DMS79 (cell line): ENCODE data around the gene PCSK2.

ENCODE experiments used
- DNase-seq: peaks from one replicate; lab custom pipeline; 2025; lab: John Stamatoyannopoulos, UW

The PCSK2 gene

DNA sequence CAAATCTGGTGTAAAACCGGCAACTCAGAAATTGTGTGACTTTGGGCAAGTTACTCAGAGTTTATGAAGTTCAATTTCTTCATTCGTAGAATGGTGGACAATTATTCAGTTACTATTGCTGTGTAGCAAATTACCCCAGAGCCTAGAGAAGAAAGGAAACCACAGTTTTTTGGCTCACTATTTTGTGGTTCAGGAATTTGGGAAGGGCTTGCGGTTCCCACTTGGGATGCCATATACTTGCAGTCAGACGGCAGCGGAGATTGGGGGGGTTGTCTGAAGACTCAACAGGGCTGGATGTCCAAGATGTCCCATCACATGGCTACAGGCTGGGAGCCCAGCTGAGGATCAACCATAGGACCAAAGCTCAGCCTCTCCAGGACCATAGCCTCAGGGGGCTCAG lies 108.1 kb downstream of the PCSK2 start:
- DNase-seq: no peak

DNA sequence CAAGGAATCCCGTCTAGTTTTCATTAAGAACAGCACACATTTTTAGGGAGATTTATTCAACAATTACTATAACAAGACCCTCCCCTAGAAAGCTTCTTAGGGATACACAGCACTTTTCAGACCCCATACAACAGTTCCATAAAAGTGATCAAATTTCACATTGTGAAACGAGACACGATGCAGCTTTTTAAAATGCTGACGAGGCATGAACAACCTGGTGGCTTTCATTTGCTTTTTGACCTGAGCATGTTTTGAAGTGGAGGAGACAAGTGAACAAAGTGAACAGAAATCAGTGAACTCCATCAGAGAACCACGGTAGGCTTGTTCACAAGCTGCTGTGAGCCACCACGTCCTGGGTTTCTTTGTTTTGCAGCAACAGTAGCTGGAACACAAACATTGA lies 112.2 kb downstream of the PCSK2 start:
- peak; percentile 33 for DNase-seq

DNA sequence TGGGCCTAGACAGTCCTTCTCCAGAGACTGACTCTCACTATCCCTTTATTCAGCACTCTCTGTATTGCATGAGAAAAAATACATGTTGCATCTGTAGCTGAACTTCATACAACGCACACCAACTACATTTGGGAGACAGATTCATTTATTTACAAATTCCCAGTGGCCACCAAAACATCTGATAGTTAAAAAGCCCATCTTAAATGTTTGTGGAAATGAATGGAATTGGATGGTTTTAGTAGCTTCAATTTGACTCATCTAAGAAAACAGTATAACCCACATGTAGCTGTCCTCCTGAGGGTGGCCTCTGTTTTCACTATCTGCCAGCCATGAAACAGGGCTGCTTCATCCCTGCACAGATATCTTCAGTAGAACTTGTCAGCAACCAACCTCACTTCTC lies 116.3 kb downstream of the PCSK2 start:
- DNase-seq: no peak

DNA sequence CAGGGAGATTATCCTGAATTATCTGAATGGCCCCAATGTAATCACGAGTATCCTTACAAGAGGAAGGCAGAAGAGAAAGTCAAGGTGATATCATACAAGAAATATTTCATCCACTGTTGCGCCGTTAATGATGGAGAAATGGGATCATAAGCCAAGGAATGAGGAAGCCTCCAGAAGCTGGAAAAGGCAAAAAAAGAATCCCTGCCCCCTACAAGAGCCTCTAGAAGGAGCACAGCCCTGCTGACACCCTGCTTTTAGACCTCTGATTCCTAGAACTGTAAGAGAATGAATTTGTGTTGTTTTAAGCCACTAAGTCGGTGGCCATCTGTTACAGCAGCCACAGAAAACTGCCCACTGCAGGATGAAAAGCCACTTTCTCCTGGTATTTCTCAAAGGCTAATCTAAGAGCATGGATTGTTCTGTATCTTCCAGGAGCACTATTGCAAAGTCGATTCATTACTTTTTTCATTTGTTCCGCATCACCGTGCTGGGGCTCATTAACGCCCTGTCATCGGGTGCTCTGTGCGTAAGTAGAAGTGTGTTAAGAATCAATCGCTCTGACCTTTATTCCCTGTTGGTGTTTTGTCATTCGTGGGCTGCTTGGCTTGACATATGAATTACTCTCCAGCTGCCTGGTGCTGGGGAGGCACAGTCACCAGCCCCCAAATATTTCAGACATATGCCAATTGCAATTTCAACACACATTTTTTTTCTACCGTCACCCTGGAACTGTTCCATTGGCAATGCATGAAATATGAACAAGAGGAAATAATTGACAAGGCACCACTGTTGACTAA lies 117.0 kb downstream of the PCSK2 start:
- no peak for DNase-seq

DNA sequence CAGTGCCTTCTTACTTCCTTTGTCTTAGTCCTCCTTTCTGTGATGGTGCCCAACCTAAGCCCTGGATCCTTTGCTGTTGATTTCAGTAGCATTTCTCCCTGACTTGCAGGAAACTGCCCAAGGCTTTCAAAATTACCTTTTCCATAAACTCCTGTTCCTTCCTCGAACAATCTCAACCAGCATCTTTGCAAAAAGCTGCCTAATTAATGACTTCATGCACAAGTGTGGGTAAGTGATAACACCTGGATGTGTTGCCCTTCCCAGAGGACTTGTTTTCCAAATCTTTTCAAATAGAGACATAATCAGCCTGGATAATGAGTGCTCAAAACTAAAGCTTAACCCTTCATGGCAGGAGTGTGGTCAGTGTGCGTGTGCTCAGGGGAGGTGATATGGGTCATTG lies 118.0 kb downstream of the PCSK2 start:
- no peak for DNase-seq

DNA sequence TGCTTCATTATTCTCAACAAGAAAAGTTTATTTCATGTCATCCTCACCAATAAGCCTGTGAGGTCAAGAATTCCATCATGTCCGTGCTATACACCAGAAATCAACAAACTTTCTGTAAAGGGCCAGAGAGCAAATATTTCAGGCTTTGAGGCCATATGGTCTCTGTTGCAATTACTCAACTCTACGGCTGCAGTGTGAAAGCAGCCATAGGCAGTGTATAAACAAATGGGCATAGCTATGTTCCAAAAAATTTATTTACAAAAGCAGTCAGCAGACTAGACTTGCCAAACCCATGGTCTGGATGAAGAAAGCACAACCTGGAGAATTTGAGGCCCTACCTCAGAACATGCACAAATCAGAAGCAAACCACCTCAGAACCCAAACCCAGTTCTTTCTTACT lies 118.5 kb downstream of the PCSK2 start:
- no peak for DNase-seq

DNA sequence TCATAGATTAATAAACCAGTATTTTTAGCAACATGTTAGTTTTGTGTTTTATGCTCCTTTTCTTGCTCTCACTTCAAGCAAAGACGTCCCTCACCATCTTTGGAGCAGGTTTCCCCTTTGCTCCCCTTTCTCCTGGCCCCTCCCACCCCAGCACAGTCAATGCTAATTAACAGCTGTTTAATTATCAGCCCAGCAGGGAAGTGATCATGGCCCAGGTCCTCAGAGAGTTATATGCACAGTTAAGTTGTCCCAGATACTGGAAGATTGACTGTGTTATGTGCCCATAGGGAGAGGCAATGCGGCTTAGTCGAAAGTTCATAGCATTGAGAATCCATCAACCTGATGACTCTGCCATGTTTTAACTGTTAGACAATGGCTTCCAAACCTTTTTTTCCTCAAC lies 123.5 kb downstream of the PCSK2 start:
- DNase-seq: no peak

DNA sequence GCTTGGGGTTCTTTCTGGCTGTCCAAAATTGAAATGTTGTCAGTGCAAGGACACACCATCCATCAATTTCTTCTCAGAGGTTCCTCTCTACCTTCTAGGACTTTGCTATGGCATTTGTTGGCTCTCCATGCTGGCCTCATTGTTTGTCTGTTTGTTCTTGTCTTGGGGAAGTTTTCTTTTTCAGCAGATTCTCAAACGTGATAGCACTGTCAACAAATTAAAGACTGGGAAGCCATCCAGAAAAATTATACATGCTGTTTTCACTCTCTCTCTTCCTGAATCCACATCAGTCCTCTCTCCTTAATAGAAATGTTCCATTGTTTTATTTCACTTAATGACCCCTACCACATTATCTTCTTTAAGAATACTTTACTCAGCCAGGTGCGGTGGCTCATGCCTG lies 130.4 kb downstream of the PCSK2 start:
- DNase-seq: no peak

DNA sequence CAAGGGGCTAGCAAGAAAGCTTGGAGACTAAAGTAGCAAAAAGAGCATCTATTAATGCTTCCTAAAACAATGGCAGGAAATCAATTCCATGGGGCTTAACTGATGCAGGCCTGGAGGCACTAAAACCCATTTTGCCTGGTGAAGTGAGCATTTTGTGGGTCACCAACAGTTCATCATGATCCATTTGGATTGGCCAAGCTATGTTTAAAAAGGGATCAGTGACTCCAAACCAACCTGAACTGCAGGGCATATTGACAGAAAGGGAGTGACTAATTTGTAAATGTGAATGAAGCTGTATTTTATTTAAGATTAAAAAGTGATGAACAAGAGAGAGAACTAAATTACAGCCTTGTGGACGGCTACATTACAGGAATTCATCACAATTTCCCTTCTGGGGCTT lies 132.0 kb downstream of the PCSK2 start:
- DNase-seq: no peak

DNA sequence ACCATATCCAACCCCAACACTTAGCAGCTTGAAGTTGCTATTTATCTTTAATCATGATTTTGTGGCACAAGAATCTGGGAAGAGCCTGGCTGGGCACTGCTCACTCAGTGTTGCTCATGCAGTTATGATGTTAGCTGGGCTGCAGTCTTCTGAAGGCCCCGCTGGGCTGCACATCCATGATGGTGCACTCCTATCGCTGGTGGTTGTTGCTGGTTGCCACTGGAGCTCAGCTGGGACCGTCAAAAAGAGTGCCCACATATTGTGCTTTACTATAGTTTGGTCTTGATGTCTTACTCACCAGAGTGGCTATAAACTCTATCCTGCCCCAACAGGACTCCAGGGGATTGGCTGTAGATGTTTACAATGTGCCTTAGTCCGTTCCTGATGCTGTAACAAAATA lies 137.8 kb downstream of the PCSK2 start:
- DNase-seq: no peak

DNA sequence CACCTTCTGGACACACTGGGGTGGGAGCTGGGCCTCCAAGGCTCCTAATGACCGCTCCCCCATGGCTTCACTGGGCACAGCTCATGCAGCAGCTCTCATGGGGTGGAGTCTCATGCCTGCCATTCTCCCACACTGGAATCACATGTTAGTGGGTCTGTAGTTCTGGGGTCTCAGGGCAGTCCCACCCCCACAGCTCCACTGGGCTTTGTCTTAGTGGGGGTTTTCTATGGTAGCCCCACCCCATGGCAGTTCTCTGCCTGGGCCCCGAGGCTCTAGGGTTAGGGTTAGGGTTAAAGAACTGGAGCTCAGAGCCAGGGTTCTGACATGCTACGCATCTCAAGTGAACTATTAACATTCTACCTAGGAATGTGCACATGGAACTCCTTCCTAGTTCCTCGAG lies 139.0 kb downstream of the PCSK2 start:
- DNase-seq: no peak

DNA sequence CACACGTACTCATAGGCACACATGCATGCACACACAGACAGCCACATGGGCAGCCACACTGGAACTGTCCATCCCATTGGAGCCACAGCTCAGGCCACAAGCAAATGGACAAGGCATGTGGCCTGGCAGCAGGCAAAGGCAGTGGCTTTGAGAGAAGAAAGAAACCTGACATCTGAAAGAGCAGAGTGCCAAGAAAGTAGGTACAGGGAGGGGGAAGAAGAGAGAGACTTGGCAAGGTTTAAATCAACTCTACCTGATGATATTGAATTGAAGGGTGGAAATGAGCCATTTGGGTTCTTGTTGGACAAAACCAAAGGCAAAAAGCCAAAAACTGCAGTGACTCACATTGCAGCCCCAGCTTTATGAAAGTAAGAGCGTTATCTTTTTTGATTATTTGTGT lies 142.7 kb downstream of the PCSK2 start:
- peak; percentile 53 for DNase-seq

DNA sequence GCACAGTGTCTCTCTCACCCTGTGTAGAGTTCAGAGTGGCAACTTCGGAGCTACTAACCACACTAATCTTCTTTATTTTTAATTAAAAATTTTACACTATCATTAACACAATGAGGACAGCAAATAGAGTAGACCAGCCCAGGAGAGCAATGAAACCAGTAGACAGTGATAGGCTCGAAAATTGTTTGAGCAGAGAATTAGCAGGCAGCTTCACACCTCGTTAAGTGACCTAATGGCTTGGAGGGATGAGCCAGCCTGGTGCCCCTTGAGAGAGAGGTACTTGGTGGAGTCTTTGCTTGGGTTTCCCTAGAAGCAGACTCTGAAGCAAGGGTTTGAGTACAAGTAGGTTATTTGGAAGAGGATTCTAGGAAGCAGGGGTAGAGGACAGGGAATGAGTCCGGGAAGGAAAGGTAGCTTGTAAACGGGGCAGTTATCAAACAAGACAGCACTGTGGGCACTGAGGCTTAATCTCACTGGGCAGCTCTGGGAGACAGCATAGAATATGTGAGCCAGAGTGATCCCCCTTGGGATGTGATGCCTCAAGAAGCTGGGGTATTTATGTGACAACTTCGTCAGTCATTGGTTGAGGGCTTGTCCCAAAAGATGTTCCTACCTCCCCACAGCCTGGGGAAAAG lies 146.1 kb downstream of the PCSK2 start:
- no peak for DNase-seq

DNA sequence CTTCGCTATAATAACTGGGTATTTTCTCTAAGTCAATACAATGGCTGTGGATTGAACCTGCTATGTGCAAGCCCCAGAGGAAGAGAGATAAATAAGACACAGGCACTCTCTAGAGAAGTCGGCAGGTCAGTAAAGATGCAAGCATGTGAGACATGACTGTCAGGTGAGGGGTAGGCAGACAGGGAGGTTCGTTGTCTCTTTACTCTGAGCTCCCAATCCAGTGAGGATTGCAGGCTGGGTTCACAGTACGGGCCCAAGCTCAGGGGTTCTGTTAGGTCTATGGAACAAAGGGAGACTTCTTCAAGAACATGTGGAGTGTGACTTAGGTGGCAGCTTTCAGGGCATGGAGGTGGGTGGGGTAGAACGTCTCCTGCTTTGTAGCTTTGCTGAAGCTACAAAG lies 147.2 kb downstream of the PCSK2 start:
- no peak for DNase-seq

DNA sequence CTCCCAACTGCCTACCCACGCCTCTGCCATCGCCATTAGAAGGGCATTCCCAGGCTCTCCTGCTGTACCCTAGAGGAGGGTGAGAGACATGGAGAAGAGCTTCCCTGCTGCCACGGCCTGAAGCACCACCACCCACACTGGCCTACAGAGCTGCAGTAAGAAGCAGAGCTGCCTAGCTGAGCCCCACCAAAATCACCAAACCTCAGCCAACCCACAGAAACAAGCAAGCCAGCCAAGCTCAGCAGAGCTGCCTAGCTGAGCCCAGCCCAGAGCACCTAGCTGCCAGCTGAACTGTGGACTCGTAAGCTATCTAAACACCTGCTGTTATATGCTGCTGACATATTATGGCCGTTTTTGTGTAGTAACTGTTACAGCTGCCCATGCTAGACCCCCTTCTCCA lies 149.2 kb downstream of the PCSK2 start:
- no peak for DNase-seq

DNA sequence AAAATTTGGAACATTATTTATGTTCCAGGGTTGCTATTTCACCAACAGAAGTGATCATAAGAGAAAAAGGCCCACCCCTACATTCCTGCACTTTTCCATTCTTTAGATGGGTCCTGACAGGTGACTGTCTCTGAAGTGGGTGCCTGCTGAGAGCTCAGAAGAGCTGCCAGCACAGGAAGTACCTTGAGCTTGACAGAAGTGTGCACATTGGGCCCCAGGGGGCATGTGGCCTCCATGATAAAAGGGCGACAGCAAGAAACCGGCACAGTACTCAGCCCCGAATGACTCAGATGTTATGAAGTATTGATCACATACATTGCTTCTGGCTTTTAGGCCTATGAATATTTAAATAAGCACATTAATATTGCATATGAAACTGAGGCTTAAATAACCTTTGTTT lies 150.4 kb downstream of the PCSK2 start:
- no peak for DNase-seq

DNA sequence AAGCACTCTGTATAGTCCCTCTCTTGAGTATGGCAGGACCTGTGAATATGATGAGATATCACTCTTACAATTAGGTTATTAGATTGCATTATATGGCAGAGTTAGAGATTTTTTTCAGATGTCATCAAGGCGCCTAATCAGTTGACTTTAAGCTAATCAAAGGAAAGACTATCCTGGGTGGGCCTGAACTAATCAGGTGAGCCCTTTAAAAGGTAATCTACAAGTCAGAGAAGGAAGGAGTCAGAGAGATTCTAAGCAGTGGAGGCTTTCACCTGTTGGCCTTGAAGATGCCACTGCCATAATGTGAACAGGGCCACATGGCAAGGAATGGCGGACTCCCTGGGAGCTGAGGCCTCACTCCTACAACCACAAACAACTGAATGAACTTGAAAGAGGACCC lies 152.8 kb downstream of the PCSK2 start:
- DNase-seq: no peak

DNA sequence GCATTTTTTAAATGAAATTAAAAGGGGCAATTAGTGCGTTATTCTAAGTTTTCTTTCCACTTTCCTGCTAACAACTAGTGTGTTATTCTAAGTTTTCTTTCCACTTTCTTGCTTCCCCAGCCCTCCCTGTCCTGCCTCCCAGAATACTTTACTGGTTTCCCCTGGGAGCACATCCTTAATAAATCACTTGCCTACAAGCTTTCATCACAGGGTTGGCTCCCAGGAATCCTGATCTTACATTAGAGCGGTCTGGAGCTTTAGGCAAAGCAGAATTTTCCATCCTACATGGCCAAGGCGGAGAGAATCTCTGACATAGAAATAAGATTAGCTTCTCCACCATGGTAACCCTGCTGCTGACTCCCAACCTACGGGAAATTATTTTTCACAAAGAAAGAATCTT lies 154.0 kb downstream of the PCSK2 start:
- no peak for DNase-seq

DNA sequence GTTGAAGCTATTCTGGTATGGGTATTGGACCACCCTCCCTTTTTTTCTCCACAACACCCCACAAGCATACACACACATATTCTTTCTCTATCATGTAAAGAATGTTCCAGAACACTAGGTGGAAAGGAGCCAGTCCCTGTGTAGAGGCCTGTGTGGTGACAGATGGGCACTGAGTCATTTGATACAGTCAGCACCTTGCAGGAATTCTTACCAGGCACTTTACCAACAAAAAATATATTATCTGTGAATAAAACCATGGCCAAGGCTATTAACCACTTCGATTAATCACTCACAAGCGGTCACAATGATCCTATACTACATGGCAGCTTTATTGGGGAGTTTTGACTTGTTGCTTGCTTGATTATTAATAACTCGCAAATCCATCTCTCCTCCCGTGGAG lies 154.9 kb downstream of the PCSK2 start:
- DNase-seq: no peak

DNA sequence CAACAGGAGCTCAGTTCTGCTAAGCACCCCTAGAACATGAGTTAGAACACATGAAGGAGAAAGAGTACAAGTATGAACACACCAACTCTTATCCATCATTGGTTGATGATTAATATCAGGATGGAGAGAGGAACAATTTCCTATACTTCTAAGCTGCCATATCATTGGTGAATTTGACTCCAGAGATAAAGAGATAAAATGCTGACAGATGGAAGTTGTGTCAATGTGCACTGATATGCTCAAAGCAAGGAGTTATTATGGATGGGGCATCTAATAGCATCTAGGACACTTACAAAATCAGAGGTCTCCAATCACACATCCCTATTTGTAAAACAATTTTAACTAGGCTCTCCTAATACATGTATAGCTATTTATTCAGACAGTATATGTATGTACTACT lies 159.0 kb downstream of the PCSK2 start:
- no peak for DNase-seq

DNA sequence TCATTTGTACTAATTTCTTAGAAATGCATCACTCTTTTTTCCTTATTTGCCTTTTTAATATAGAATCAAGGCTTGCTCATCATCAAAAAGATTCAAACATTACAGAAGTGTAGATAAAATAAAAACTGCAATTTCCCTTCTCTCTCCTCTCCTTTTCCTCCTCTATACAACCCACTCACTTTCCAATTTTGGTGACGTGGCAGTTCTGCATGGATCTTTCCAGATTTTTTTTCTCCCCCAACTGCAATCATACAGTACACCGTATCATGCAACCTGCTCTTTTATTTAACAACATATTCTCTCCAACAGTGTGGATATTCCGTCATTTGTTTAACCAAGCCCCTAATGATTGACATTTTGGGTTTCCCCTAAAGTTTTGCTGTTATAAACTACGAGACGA lies 163.8 kb downstream of the PCSK2 start:
- no peak for DNase-seq

DNA sequence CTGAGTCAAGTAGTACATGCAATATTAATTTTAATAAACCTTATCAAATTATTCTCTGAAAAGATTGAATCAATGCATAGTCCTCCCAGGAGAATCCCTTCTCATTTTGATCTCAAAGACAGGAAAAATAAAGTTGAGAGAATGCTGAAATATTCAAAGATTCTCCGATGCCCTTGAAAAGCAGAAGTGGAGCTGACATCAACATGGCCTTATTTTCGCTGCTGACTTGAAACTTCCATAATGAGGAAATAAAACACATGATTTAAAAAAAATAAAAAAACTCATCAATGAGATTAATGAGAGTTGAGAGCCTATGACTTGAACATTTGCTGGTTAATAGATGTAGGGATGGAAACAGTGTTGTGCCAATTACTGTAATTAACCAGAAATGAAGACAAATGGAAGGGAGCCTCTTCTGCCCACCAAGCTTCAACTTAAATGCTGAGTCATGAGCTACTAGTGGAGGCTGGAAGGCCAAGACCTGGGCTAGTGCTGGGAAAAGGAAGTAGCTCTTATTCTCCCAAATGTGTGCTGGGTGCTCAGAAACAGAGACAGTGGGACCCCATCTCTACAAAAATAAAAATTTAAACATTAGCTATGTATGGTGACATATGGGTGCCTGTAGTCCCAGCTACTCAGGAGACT lies 164.4 kb downstream of the PCSK2 start:
- DNase-seq: no peak

DNA sequence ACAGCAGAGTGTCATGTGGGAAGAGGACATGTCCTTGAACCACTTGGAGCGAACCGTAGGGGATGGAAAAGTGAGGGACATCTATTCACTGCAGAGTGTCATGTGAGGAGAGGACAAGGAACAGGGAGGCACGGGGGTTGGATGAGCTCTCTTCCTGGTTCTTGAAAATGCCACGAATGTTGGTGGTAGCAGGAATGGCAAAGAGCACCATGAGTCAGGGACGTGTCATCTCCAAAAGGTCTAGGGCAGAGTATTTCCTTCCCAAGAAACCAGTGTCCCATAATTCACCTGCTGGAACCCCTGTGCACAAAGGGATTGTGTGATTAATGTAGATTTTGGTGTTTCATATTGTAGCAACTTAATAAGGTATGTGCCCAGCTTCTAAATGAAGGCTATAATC lies 167.6 kb downstream of the PCSK2 start:
- no peak for DNase-seq

DNA sequence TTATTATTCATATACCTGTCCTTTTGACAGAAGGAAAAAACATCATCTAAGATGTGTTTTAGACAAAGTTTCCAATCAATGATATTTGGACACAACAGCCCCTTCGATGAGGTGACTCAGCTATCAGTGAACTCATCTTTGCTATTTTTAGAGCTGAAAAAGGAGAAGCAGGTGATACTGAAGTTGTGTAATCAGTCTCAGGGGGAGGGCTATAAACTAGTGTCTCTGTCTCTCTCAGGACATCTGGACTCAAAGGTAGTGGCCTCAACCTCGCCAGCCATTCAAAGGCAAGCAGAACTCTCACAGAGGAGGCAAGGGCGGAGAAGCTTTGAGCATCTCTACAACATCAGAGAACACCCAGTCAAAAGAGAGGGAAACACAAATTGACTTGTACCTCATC lies 168.9 kb downstream of the PCSK2 start:
- no peak for DNase-seq
